ENCODE measurements around the gene CHSY3.

- no peak for TF ChIP-seq POLR2A (IDR thresholded peaks at IDR 0.05)
- TF ChIP-seq, protein P1, sequence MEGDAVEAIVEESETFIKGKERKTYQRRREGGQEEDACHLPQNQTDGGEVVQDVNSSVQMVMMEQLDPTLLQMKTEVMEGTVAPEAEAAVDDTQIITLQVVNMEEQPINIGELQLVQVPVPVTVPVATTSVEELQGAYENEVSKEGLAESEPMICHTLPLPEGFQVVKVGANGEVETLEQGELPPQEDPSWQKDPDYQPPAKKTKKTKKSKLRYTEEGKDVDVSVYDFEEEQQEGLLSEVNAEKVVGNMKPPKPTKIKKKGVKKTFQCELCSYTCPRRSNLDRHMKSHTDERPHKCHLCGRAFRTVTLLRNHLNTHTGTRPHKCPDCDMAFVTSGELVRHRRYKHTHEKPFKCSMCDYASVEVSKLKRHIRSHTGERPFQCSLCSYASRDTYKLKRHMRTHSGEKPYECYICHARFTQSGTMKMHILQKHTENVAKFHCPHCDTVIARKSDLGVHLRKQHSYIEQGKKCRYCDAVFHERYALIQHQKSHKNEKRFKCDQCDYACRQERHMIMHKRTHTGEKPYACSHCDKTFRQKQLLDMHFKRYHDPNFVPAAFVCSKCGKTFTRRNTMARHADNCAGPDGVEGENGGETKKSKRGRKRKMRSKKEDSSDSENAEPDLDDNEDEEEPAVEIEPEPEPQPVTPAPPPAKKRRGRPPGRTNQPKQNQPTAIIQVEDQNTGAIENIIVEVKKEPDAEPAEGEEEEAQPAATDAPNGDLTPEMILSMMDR (IDR thresholded peaks at IDR 0.05): no peak
Measured at GRCh38 chr5:130092991-130093390, 188.7 kb downstream of the CHSY3 start.
